Thoracic aorta endothelial cell (primary cell): Measurements from ENCODE around the gene MSTN. TPM values are rescaled to one million over a fixed set of nuclear protein-coding genes. Genes with fewer than 3 reads are reported as not detected.

Source experiments
- total RNA-seq: library from RNA; depleted of rRNA; stranded (reverse); fragments of >200 nt; gene quantifications from 2 replicates; pipeline ENCODE4 v1.2.3, GENCODE V29; 2012

MSTN gene
- under 0.01 and 0.07 TPM in 2 replicates for total RNA-seq

DNA sequence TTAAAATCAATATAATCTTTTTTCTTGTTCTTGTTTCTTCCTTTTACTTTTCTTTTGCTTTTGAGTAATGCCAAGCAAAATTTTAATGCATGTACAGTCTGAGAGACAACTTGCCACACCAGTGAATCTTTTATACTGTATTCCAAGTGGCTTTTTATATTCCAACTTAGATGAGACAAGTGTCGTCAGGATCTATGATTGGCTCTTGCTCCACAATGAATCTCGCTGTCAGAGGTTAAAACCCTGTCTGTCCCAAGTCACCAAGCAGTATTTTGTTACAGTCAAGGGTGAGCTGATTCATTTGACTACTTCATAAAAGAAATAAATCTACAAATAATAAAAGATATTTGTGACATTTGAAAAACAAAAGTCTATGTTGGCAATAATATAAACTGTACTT lies at the start of gene MSTN:
Gene MSTN, minus strand, starts transcription at position 129 of the 400 bp plus-strand sequence. CDS start 133 bp downstream, outside the sequence.

